Neural cell (in vitro differentiated cells): Measurements from ENCODE around the gene CCR7. TPM values are rescaled to one million over a fixed set of nuclear protein-coding genes. Genes with fewer than 3 reads are reported as not detected.

Source experiments
- H2AFZ ChIP-seq: fragments of 200-600, 300-800 bp; sonication (generic), shearing (Covaris generic); 2 replicates; pipeline ENCODE4 v1.6.0; 2014; ENCODE audit warnings: low read depth, mild to moderate bottlenecking, antibody characterized with exemption, low read length, moderate library complexity
- H3F3A ChIP-seq: fragments of 200-600 bp; shearing (Covaris generic); 2 replicates; pipeline ENCODE4 v1.6.1; 2016; ENCODE audit warnings: mild to moderate bottlenecking, moderate library complexity, mixed read lengths, antibody characterized with exemption, low read length; ENCODE audit not compliant: insufficient read depth, poor library complexity, severe bottlenecking
- H3K27ac ChIP-seq: fragments of 200-600, 300-800 bp; sonication (generic), shearing (Covaris generic); 2 replicates; pipeline ENCODE4 v1.5.1; 2014; ENCODE audit warnings: mild to moderate bottlenecking, low read length, moderate library complexity
- H3K27me3 ChIP-seq: fragments of 300-800, 200-600 bp; sonication (generic), shearing (Covaris generic); 2 replicates; pipeline ENCODE4 v1.6.0; 2014; ENCODE audit warnings: mild to moderate bottlenecking, low read depth, low read length, moderate library complexity; ENCODE audit not compliant: insufficient read depth
- H3K36me3 ChIP-seq: fragments of 300-800, 200-600 bp; sonication (generic), shearing (Covaris generic); 2 replicates; pipeline ENCODE4 v1.5.1; 2014; ENCODE audit warnings: mild to moderate bottlenecking, antibody characterized with exemption, low read length, moderate library complexity; ENCODE audit not compliant: insufficient read depth
- H3K4me2 ChIP-seq: fragments of 300-800, 200-600 bp; sonication (generic), shearing (Covaris generic); 2 replicates; pipeline ENCODE4 v1.6.0; 2014; ENCODE audit warnings: mild to moderate bottlenecking, low read length
- H3K4me3 ChIP-seq: fragments of 300-800, 200-600 bp; sonication (generic), shearing (Covaris generic); 2 replicates; pipeline ENCODE4 v1.5.1; 2014; ENCODE audit warnings: mild to moderate bottlenecking, low read length, moderate library complexity
- H3K79me2 ChIP-seq: fragments of 200-600 bp; shearing (Covaris generic); replicated peaks from 2 replicates; pipeline ENCODE4 v1.6.0; 2014; ENCODE audit warnings: mild to moderate bottlenecking, low read length, moderate library complexity; ENCODE audit not compliant: insufficient read depth
- H3K9ac ChIP-seq: fragments of 300-800, 200-600 bp; sonication (generic), shearing (Covaris generic); 2 replicates; pipeline ENCODE4 v1.6.1; 2016; ENCODE audit warnings: mild to moderate bottlenecking, low read length, mixed read lengths
- H3K9me2 ChIP-seq: fragments of 200-600 bp; shearing (Covaris generic); 2 replicates; pipeline ENCODE4 v1.6.1; 2016; ENCODE audit warnings: mild to moderate bottlenecking, low read length, mixed read lengths; ENCODE audit not compliant: insufficient read depth
- H3K9me3 ChIP-seq: fragments of 200-600, 300-800 bp; sonication (generic), shearing (Covaris generic); 2 replicates; pipeline ENCODE4 v1.6.1; 2016; ENCODE audit warnings: mild to moderate bottlenecking, mixed run types, low read length, moderate library complexity, mixed read lengths
- H4K20me1 ChIP-seq: fragments of 200-600 bp; shearing (Covaris generic); 2 replicates; pipeline ENCODE4 v1.6.1; 2016; ENCODE audit warnings: mild to moderate bottlenecking, mixed run types; ENCODE audit not compliant: insufficient read depth
- CTCF ChIP-seq: fragments of 450-650 bp; IDR thresholded peaks from 2 replicates; pipeline ENCODE4 v1.5.1; 2014; ENCODE audit warnings: antibody characterized with exemption, mild to moderate bottlenecking, moderate library complexity; ENCODE audit not compliant: poor library complexity, severe bottlenecking
- EP300 ChIP-seq: fragments of 450-650 bp; conservative IDR thresholded peaks from 2 replicates; pipeline ENCODE4 v1.6.1; 2014; ENCODE audit warnings: antibody characterized with exemption, mild to moderate bottlenecking, moderate library complexity; ENCODE audit not compliant: poor library complexity, severe bottlenecking
- EZH2 ChIP-seq: fragments of 200-600, 300-800 bp; shearing (Covaris generic), sonication (generic); IDR thresholded peaks from 2 replicates; pipeline ENCODE4 v1.6.1; 2014; ENCODE audit warnings: antibody characterized with exemption, low read length, borderline replicate concordance, mild to moderate bottlenecking; ENCODE audit not compliant: insufficient read depth, poor library complexity, severe bottlenecking
- MXI1 ChIP-seq: fragments of 450-650 bp; conservative IDR thresholded peaks from 2 replicates; pipeline ENCODE4 v1.6.1; 2014; ENCODE audit warnings: antibody characterized with exemption, mild to moderate bottlenecking; ENCODE audit not compliant: poor library complexity, severe bottlenecking
- POLR2AphosphoS5 ChIP-seq: IDR thresholded peaks from 2 replicates; pipeline ENCODE4 v1.6.1; 2012
- RAD21 ChIP-seq: fragments of 450-650 bp; conservative IDR thresholded peaks from 2 replicates; pipeline ENCODE4 v1.6.1; 2014; ENCODE audit warnings: antibody characterized with exemption, mild to moderate bottlenecking, moderate library complexity
- SMC3 ChIP-seq: fragments of 450-650 bp; conservative IDR thresholded peaks from 2 replicates; pipeline ENCODE4 v1.6.1; 2014; ENCODE audit warnings: antibody characterized with exemption, mild to moderate bottlenecking, moderate library complexity; ENCODE audit not compliant: poor library complexity
- TAF1 ChIP-seq: IDR thresholded peaks from 2 replicates; pipeline ENCODE4 v1.6.1; 2012; ENCODE audit warnings: low read depth
- polyA plus RNA-seq: library from polyadenylated mRNA; depleted of rRNA; stranded (reverse); fragments of >200 nt; gene quantifications from 2 replicates; pipeline ENCODE4 v1.2.3, GENCODE V29; 2014
- TF ChIP-seq, protein P1 (sequence below): IDR thresholded peaks from 2 replicates; pipeline ENCODE4 v1.6.1; 2012; ENCODE audit warnings: borderline replicate concordance

CCR7 gene
- polyA plus RNA-seq, 1 donor from 2014 or later = not detected

DNA sequence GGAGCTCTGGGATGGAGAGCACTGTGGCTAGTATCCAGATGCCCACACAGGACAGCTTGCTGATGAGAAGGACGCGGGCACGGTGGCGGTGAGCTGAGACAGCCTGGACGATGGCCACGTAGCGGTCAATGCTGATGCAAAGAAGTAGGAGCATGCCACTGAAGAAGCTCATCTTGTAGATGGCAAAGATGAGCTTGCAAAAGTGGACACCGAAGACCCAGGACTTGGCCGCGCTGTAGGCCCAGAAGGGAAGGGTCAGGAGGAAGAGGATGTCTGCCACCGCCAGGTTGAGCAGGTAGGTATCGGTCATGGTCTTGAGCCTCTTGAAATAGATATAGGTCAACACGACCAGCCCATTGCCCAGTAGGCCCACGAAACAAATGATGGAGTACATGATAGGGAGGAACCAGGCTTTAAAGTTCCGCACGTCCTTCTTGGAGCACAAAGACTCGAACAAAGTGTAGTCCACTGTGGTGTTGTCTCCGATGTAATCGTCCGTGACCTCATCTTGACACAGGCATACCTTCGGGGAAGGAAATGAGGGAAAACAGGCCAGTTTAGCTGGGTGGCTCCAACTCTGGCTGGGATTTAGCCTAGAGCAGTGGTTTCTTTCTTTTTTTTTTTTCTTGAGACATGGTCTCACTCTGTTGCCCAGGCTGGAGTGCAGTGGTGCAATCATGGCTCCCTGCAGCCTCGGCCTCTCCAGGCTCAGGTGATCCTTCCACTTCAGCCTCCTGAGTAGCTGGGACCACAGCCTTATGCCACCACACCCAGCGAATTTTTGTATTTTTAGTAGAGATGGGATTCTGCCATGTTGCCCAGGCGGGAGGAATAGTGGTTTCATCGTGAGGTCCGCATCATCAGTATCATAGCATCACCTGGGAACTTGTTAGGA lies 9.7 kb downstream of the CCR7 start:
- H3K36me3 ChIP-seq = no peaks in the 10 kb centered on the region

DNA sequence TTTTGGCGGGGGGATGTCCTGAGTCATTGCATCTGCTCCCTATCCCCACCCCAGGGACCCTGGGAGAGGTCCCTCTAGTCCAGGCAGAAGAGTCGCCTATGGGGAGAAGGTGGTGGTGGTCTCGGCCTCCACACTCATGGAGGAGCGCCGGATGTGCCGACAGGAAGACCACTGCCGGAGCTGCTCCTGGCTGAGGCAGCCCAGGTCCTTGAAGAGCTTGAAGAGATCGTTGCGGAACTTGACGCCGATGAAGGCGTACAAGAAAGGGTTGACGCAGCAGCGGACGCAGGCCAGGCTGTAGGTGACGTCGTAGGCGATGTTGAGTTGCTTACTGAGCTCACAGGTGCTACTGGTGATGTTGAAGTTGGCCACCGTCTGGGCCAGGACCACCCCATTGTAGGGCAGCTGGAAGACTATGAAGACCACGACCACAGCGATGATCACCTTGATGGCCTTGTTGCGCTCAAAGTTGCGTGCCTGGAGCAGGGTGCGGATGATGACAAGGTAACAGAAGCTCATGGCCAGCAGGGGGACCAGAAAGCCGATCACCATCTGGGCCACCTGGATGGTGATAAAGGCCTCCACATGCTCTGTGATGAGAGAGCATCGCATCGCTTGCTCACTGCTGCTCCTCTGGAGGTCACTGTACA lies 10.5 kb downstream of the CCR7 start:
- Histone ChIP-seq H3K9me3 (no peaks in the 10 kb centered on the region), H3K27ac (no peak overlapping the region), H3K79me2 (no peaks in the 10 kb centered on the region), H3K27me3 (no peaks in the 10 kb centered on the region), H3K36me3 (no peaks in the 10 kb centered on the region), H3K9ac (no peak overlapping the region), H3K4me3 (no peak overlapping the region), H2AFZ (no peak overlapping the region), H3K9me2 (no peaks in the 10 kb centered on the region), H3F3A (no peaks in the 10 kb centered on the region), H3K4me2 (no peak overlapping the region), H4K20me1 (no peaks in the 10 kb centered on the region)
- TF ChIP-seq, protein P1, sequence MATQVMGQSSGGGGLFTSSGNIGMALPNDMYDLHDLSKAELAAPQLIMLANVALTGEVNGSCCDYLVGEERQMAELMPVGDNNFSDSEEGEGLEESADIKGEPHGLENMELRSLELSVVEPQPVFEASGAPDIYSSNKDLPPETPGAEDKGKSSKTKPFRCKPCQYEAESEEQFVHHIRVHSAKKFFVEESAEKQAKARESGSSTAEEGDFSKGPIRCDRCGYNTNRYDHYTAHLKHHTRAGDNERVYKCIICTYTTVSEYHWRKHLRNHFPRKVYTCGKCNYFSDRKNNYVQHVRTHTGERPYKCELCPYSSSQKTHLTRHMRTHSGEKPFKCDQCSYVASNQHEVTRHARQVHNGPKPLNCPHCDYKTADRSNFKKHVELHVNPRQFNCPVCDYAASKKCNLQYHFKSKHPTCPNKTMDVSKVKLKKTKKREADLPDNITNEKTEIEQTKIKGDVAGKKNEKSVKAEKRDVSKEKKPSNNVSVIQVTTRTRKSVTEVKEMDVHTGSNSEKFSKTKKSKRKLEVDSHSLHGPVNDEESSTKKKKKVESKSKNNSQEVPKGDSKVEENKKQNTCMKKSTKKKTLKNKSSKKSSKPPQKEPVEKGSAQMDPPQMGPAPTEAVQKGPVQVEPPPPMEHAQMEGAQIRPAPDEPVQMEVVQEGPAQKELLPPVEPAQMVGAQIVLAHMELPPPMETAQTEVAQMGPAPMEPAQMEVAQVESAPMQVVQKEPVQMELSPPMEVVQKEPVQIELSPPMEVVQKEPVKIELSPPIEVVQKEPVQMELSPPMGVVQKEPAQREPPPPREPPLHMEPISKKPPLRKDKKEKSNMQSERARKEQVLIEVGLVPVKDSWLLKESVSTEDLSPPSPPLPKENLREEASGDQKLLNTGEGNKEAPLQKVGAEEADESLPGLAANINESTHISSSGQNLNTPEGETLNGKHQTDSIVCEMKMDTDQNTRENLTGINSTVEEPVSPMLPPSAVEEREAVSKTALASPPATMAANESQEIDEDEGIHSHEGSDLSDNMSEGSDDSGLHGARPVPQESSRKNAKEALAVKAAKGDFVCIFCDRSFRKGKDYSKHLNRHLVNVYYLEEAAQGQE = no peak
- no peak for TF ChIP-seq MXI1
- TF ChIP-seq EZH2 = no peak
- TF ChIP-seq RAD21 = no peak
- TF ChIP-seq POLR2AphosphoS5 = no peak
- no peak for TF ChIP-seq EP300
- TF ChIP-seq SMC3 = no peak
- TF ChIP-seq TAF1 = no peak
- TF ChIP-seq CTCF = no peak

More for the DNA sequence above, 9.7 kb downstream of the CCR7 start:
- H3K4me3 ChIP-seq = no peak overlapping the region
- H3K27me3 ChIP-seq = no peaks in the 10 kb centered on the region
- H3K9me2 ChIP-seq = no peaks in the 10 kb centered on the region
- no peaks in the 10 kb centered on the region for H3K9me3 ChIP-seq
- H4K20me1 ChIP-seq = no peaks in the 10 kb centered on the region
- no peaks in the 10 kb centered on the region for H3F3A ChIP-seq
- no peak overlapping the region for H2AFZ ChIP-seq
- H3K9ac ChIP-seq = no peak overlapping the region
- no peak for TF ChIP-seq MXI1
- no peak overlapping the region for H3K4me2 ChIP-seq
- H3K27ac ChIP-seq = no peak overlapping the region
- H3K79me2 ChIP-seq = no peaks in the 10 kb centered on the region
